ENCODE measurements around the gene NKAIN2.

NKAIN2 gene

GRCh38 chr6:124110514-124110913 is 306.8 kb downstream of the NKAIN2 start:
- Histone ChIP-seq H3K9me2 (replicated peaks; ENCODE audit: insufficient read depth, low read length) (no peaks in the 10 kb centered on the region), H3K79me2 (ENCODE audit: insufficient read depth, low read length) (no peaks in the 10 kb centered on the region), H3K27me3 (ENCODE audit: low read length) (no peaks in the 10 kb centered on the region), H3K9me3 (ENCODE audit: insufficient read depth, low read length) (no peaks in the 10 kb centered on the region), H3K9ac (ENCODE audit: low read length) (no peak overlapping the region), H3K36me3 (ENCODE audit: low read length) (no peaks in the 10 kb centered on the region; the same call in 1 of the 2 replicates), H3K4me3 (ENCODE audit: insufficient read depth, low read length, poor library complexity, severe bottlenecking) (no peak overlapping the region), H3K27ac (ENCODE audit: low read depth, low read length) (no peak overlapping the region), H3F3A (ENCODE audit: insufficient read depth) (no peaks in the 10 kb centered on the region), H4K20me1 (ENCODE audit: low read depth, low read length) (no peaks in the 10 kb centered on the region), H3K4me2 (ENCODE audit: low read depth, low read length, poor library complexity, severe bottlenecking) (no peak overlapping the region), H2AFZ (ENCODE audit: low read depth, low read length, severe bottlenecking) (no peak overlapping the region)
- no peak for TF ChIP-seq EZH2phosphoT487 (conservative IDR thresholded peaks at IDR 0.05; ENCODE audit: low read length)
- TF ChIP-seq, protein P1, sequence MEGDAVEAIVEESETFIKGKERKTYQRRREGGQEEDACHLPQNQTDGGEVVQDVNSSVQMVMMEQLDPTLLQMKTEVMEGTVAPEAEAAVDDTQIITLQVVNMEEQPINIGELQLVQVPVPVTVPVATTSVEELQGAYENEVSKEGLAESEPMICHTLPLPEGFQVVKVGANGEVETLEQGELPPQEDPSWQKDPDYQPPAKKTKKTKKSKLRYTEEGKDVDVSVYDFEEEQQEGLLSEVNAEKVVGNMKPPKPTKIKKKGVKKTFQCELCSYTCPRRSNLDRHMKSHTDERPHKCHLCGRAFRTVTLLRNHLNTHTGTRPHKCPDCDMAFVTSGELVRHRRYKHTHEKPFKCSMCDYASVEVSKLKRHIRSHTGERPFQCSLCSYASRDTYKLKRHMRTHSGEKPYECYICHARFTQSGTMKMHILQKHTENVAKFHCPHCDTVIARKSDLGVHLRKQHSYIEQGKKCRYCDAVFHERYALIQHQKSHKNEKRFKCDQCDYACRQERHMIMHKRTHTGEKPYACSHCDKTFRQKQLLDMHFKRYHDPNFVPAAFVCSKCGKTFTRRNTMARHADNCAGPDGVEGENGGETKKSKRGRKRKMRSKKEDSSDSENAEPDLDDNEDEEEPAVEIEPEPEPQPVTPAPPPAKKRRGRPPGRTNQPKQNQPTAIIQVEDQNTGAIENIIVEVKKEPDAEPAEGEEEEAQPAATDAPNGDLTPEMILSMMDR (IDR thresholded peaks at IDR 0.05; ENCODE audit: insufficient read depth, low read length, poor library complexity, severe bottlenecking): no peak

DNA sequence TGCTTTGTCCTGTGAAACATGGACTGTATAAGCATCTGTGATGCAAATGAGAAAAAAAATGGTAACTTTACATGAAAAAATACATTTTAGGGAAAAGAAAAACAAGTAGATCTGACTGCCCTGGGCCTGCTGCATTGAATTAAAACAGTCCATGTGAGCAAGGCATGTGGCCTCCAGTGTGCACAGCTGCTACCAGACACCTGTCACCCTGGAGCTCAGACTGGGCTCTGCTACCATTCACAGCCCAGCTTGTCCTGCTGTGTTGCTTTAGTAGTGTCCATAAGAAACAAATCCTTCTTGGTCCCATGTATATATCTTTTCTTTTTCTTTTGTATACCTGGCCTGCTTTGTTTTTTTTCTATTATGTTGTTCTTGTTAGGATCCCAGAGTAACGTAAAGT is 315.9 kb downstream of the NKAIN2 start:
- no peak overlapping the region for H3K9ac ChIP-seq (ENCODE audit: low read length)
- no peak overlapping the region for H2AFZ ChIP-seq (ENCODE audit: low read depth, low read length, severe bottlenecking)
- no peaks in the 10 kb centered on the region for H3K27me3 ChIP-seq (ENCODE audit: low read length)
- no peaks in the 10 kb centered on the region for H3K9me3 ChIP-seq (ENCODE audit: insufficient read depth, low read length)
- H4K20me1 ChIP-seq (ENCODE audit: low read depth, low read length): no peaks in the 10 kb centered on the region
- H3K9me2 ChIP-seq (replicated peaks; ENCODE audit: insufficient read depth, low read length): no peaks in the 10 kb centered on the region
- TF ChIP-seq EZH2phosphoT487 (conservative IDR thresholded peaks at IDR 0.05; ENCODE audit: low read length): no peak
- TF ChIP-seq, protein P1 (IDR thresholded peaks at IDR 0.05; ENCODE audit: insufficient read depth, low read length, poor library complexity, severe bottlenecking): no peak
- no peaks in the 10 kb centered on the region for H3K79me2 ChIP-seq (ENCODE audit: insufficient read depth, low read length)
- H3F3A ChIP-seq (ENCODE audit: insufficient read depth): no peaks in the 10 kb centered on the region
- H3K36me3 ChIP-seq (ENCODE audit: low read length): no peaks in the 10 kb centered on the region
- H3K27ac ChIP-seq (ENCODE audit: low read depth, low read length): no peak overlapping the region
- H3K4me2 ChIP-seq (ENCODE audit: low read depth, low read length, poor library complexity, severe bottlenecking): no peak overlapping the region
- no peak overlapping the region for H3K4me3 ChIP-seq (ENCODE audit: insufficient read depth, low read length, poor library complexity, severe bottlenecking)

GRCh38 chr6:124123617-124124209 is 320.0 kb downstream of the NKAIN2 start:
- no peaks in the 10 kb centered on the region for H3F3A ChIP-seq (ENCODE audit: insufficient read depth)
- H3K79me2 ChIP-seq (ENCODE audit: insufficient read depth, low read length): no peaks in the 10 kb centered on the region

More at GRCh38 chr6:124123617-124124209, 320.0 kb downstream of the NKAIN2 start:
- Histone ChIP-seq H4K20me1 (ENCODE audit: low read depth, low read length) (no peaks in the 10 kb centered on the region), H3K36me3 (ENCODE audit: low read length) (no peaks in the 10 kb centered on the region), H2AFZ (ENCODE audit: low read depth, low read length, severe bottlenecking) (no peak overlapping the region), H3K4me2 (ENCODE audit: low read depth, low read length, poor library complexity, severe bottlenecking) (no peak overlapping the region), H3K4me3 (ENCODE audit: insufficient read depth, low read length, poor library complexity, severe bottlenecking) (no peak overlapping the region), H3K27ac (ENCODE audit: low read depth, low read length) (no peak overlapping the region), H3K27me3 (ENCODE audit: low read length) (no peaks in the 10 kb centered on the region), H3K9ac (ENCODE audit: low read length) (no peak overlapping the region), H3K9me2 (replicated peaks; ENCODE audit: insufficient read depth, low read length) (no peaks in the 10 kb centered on the region), H3K9me3 (ENCODE audit: insufficient read depth, low read length) (no peaks in the 10 kb centered on the region)
- TF ChIP-seq EZH2phosphoT487 (conservative IDR thresholded peaks at IDR 0.05; ENCODE audit: low read length): no peak
- TF ChIP-seq, protein P1 (IDR thresholded peaks at IDR 0.05; ENCODE audit: insufficient read depth, low read length, poor library complexity, severe bottlenecking): no peak
